HepG2 (cell line): ENCODE data around the gene VSX1. TPM values are rescaled to one million over a fixed set of nuclear protein-coding genes. Genes with fewer than 3 reads are reported as not detected.
A peak's percentile ranks its signal among the peaks of the same experiment; 100 is the strongest.

Source experiments
- ATF7-NPFF ChIP-seq: sonication (generic); formaldehyde crosslinking; IDR thresholded peaks from 2 replicates; pipeline ENCODE4 v1.8.1; 2023; ENCODE audit warnings: mild to moderate bottlenecking, low read depth, missing genetic modification reagents, moderate library complexity
- CCAR2 ChIP-seq: fragments of 200-400 bp; formaldehyde crosslinking; optimal IDR thresholded peaks from 2 replicates; pipeline ENCODE3; 2018; ENCODE audit warnings: low read depth, mild to moderate bottlenecking, low read length, moderate library complexity
- EHMT2 ChIP-seq: fragments of 200-600 bp; sonication (generic); IDR thresholded peaks from 2 replicates; pipeline ENCODE4 v1.7.0; 2017; ENCODE audit warnings: antibody characterized with exemption, low read depth, low read length, borderline replicate concordance
- JUN ChIP-seq: sonication (generic); formaldehyde crosslinking; IDR thresholded peaks from 2 replicates; pipeline ENCODE4 v1.4.0; 2020; ENCODE audit warnings: mild to moderate bottlenecking, missing genetic modification reagents
- KLF16 ChIP-seq, 2 experiments: sonication (generic) in 1 of 2; formaldehyde crosslinking in 1 of 2; IDR thresholded peaks; 2 replicates each; pipeline versions ENCODE4 v1.6.1 to v1.8.0; 2016 to 2023; ENCODE audit warnings: missing genetic modification reagents in 2 of 2, missing compliant biosample characterization in 1 of 2
- MED8 ChIP-seq: sonication (generic); formaldehyde crosslinking; IDR thresholded peaks from 2 replicates; pipeline ENCODE4 v1.8.1; 2023; ENCODE audit warnings: mild to moderate bottlenecking, missing genetic modification reagents; ENCODE audit not compliant: insufficient replicate concordance
- NPAS2 ChIP-seq: sonication (generic); formaldehyde crosslinking; IDR thresholded peaks from 2 replicates; pipeline ENCODE4 v1.8.0; 2022; ENCODE audit warnings: mild to moderate bottlenecking, missing genetic modification reagents, borderline replicate concordance
- RBM39 ChIP-seq: fragments of 200-400 bp; formaldehyde crosslinking; IDR thresholded peaks from one replicate; pipeline ENCODE4 v1.6.1; 2018; ENCODE audit warnings: antibody characterized with exemption, mild to moderate bottlenecking, low read depth, low read length; ENCODE audit not compliant: poor library complexity, severe bottlenecking
- SPEN ChIP-seq: sonication (generic); formaldehyde crosslinking; IDR thresholded peaks from 2 replicates; pipeline ENCODE4 v1.5.1; 2020; ENCODE audit warnings: low read depth, mild to moderate bottlenecking, missing genetic modification reagents
- ZFP41 ChIP-seq: sonication (generic); formaldehyde crosslinking; IDR thresholded peaks from 2 replicates; pipeline ENCODE4 v1.4.0; 2020; ENCODE audit warnings: mild to moderate bottlenecking, missing genetic modification reagents, borderline replicate concordance
- ZFP82 ChIP-seq: sonication (generic); formaldehyde crosslinking; IDR thresholded peaks from 2 replicates; pipeline ENCODE4 v1.5.1; 2020; ENCODE audit warnings: mild to moderate bottlenecking, missing genetic modification reagents, borderline replicate concordance
- ZNF143 ChIP-seq: sonication (generic); formaldehyde crosslinking; IDR thresholded peaks from 2 replicates; pipeline ENCODE4 v1.4.0; 2020; ENCODE audit warnings: missing genetic modification reagents
- ZNF235 ChIP-seq: sonication (generic); formaldehyde crosslinking; IDR thresholded peaks from 2 replicates; pipeline ENCODE4 v1.8.1; 2023; ENCODE audit warnings: mild to moderate bottlenecking, missing genetic modification reagents, borderline replicate concordance
- ZNF331 ChIP-seq: sonication (generic); formaldehyde crosslinking; IDR thresholded peaks from 2 replicates; pipeline ENCODE4 v1.4.0; 2020; ENCODE audit warnings: missing genetic modification reagents
- ZNF441 ChIP-seq: sonication (generic); formaldehyde crosslinking; IDR thresholded peaks from 2 replicates; pipeline ENCODE4 v1.7.0; 2021; ENCODE audit warnings: missing genetic modification reagents, borderline replicate concordance
- ZNF549 ChIP-seq: sonication (generic); formaldehyde crosslinking; IDR thresholded peaks from 2 replicates; pipeline ENCODE4 v1.5.0; 2020; ENCODE audit warnings: missing genetic modification reagents
- ZNF773 ChIP-seq: sonication (generic); formaldehyde crosslinking; IDR thresholded peaks from 2 replicates; pipeline ENCODE4 v1.4.0; 2020; ENCODE audit warnings: missing genetic modification reagents, borderline replicate concordance
- ZNF790 ChIP-seq: sonication (generic); formaldehyde crosslinking; IDR thresholded peaks from 2 replicates; pipeline ENCODE4 v1.8.0; 2022; ENCODE audit warnings: missing genetic modification reagents, mild to moderate bottlenecking, borderline replicate concordance
- polyA plus RNA-seq, 8 experiments: library from polyadenylated mRNA; depleted of rRNA in 3 of 8; stranded (reverse) in 7 of 8; unstranded in 1 of 8; fragments of >200 nt; fragmentation: Illumina TruSeq in 4 of 8; extraction: Trizol in 4 of 8; gene quantifications; 2 replicates each; pipeline versions ENCODE4 v1.2.1 to v1.2.3, GENCODE V29; 2011 to 2016; ENCODE audit warnings: low read depth in 4 of 8, missing spikeins in 1 of 8, mixed read lengths in 1 of 8; ENCODE audit not compliant: insufficient read depth in 1 of 8
- total RNA-seq, 5 experiments: library from RNA; depleted of rRNA; stranded (reverse); fragments of >200 nt; fragmentation: Illumina TruSeq; extraction: Trizol; gene quantifications; 2 replicates each; pipeline ENCODE4 v1.2.3, GENCODE V29; 2016; ENCODE audit warnings: low read depth in 1 of 5
- TF ChIP-seq, protein P1 (sequence below): sonication (generic); formaldehyde crosslinking; conservative IDR thresholded peaks from 2 replicates; pipeline ENCODE4 v1.8.0; 2022; ENCODE audit warnings: low read depth, missing genetic modification reagents
- TF ChIP-seq, protein P2 (sequence below): IDR thresholded peaks from 2 replicates; pipeline ENCODE4 v1.6.1; 2012; ENCODE audit warnings: low read depth, low read length, improper control_type of control experiment
- TF ChIP-seq, protein P3 (sequence below): sonication (generic); formaldehyde crosslinking; IDR thresholded peaks from 2 replicates; pipeline ENCODE4 v1.8.0; 2022; ENCODE audit warnings: mild to moderate bottlenecking, missing genetic modification reagents, borderline replicate concordance
- TF ChIP-seq, protein P4 (sequence below): sonication (generic); formaldehyde crosslinking; IDR thresholded peaks from 2 replicates; pipeline ENCODE4 v1.4.0; 2020; ENCODE audit warnings: mild to moderate bottlenecking, low read depth, missing genetic modification reagents

Gene VSX1
- total and polyA plus RNA-seq, 2 of the 13 experiments (the other 11 are each of a cell fraction or from before 2014, with no cell fraction given): 0.04 TPM; not detected in 1

DNA sequence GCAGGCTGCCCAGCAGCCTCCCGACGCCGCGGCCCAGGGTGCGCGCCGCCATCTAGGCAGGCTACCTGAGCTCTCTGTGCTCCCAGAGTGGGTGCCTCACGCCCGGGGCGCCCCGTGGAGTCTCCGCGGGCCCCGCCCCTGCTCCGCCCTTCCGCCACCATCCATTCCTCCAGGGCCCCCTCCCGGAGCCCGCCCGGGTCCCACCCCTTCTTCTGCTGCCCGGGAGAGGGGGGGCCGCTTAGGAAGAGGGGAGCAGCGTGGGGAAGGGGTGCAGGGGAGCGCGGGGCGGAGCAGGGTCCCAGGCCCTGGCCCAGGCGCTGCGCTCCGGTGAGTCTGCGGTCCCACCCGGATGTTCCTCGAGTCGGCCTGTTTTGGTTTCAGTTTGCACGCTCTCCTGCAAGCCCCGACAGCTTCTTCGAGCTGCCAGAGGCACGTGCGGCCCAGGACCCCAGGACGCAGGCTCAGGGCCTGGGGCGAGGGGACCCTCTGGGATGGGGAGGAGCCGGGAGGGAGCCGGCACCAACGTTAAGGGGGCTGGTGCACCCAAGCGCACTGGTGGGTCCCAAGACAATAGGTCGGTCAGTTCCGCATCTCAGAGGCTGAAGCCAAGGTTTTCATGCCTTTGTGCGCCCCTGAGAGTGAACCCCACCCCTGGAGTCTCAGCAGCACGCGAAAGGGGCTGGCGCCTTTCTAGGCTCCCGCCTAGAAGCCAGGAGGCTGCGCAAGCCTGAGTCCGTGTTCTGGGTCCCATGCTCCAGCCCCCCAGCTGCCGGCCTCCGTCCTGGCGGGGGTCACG, 23.7 kb downstream of the VSX1 start, which contains the start of gene ACSS1 (continued):
- TF ChIP-seq, protein P1, sequence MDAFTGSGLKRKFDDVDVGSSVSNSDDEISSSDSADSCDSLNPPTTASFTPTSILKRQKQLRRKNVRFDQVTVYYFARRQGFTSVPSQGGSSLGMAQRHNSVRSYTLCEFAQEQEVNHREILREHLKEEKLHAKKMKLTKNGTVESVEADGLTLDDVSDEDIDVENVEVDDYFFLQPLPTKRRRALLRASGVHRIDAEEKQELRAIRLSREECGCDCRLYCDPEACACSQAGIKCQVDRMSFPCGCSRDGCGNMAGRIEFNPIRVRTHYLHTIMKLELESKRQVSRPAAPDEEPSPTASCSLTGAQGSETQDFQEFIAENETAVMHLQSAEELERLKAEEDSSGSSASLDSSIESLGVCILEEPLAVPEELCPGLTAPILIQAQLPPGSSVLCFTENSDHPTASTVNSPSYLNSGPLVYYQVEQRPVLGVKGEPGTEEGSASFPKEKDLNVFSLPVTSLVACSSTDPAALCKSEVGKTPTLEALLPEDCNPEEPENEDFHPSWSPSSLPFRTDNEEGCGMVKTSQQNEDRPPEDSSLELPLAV (CRISPR knock-in tag): no peak
- TF ChIP-seq, protein P2, sequence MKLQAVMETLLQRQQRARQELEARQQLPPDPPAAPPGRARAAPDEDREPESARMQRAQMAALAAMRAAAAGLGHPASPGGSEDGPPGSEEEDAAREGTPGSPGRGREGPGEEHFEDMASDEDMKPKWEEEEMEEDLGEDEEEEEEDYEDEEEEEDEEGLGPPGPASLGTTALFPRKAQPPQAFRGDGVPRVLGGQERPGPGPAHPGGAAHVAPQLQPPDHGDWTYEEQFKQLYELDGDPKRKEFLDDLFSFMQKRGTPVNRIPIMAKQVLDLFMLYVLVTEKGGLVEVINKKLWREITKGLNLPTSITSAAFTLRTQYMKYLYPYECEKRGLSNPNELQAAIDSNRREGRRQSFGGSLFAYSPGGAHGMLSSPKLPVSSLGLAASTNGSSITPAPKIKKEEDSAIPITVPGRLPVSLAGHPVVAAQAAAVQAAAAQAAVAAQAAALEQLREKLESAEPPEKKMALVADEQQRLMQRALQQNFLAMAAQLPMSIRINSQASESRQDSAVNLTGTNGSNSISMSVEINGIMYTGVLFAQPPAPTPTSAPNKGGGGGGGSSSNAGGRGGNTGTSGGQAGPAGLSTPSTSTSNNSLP: no peak
- TF ChIP-seq ZFP41 (CRISPR knock-in tag): peak; percentile 70; the same call in 1 of the 2 replicates
- TF ChIP-seq ZNF773 (CRISPR knock-in tag): peak; percentile 82; the same call in 1 of the 2 replicates
- TF ChIP-seq, protein P3, sequence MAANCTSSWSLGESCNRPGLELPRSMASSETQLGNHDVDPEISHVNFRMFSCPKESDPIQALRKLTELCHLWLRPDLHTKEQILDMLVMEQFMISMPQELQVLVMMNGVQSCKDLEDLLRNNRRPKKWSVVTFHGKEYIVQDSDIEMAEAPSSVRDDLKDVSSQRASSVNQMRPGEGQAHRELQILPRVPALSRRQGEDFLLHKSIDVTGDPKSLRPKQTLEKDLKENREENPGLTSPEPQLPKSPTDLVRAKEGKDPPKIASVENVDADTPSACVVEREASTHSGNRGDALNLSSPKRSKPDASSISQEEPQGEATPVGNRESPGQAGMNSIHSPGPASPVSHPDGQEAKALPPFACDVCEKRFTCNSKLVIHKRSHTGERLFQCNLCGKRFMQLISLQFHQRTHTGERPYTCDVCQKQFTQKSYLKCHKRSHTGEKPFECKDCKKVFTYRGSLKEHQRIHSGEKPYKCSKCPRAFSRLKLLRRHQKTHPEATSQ (CRISPR knock-in tag): 0 out of 2 replicates have a peak, but pooled peaks have one; percentile 27
- no peak for TF ChIP-seq ZFP82 (CRISPR knock-in tag)
- TF ChIP-seq ZNF235 (CRISPR knock-in tag): peak; percentile 42; the same call in 1 of the 2 replicates
- TF ChIP-seq, protein P4, sequence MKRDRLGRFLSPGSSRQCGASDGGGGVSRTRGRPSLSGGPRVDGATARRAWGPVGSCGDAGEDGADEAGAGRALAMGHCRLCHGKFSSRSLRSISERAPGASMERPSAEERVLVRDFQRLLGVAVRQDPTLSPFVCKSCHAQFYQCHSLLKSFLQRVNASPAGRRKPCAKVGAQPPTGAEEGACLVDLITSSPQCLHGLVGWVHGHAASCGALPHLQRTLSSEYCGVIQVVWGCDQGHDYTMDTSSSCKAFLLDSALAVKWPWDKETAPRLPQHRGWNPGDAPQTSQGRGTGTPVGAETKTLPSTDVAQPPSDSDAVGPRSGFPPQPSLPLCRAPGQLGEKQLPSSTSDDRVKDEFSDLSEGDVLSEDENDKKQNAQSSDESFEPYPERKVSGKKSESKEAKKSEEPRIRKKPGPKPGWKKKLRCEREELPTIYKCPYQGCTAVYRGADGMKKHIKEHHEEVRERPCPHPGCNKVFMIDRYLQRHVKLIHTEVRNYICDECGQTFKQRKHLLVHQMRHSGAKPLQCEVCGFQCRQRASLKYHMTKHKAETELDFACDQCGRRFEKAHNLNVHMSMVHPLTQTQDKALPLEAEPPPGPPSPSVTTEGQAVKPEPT (CRISPR knock-in tag): 0 out of 2 replicates have a peak, but pooled peaks have one; percentile 71
- no peak for TF ChIP-seq ZNF143 (CRISPR knock-in tag)
- TF ChIP-seq JUN (CRISPR knock-in tag): 0 out of 2 replicates have a peak, but pooled peaks have one; percentile 52
- no peak for TF ChIP-seq CCAR2
- no peak for TF ChIP-seq SPEN (CRISPR knock-in tag)
- no peak for TF ChIP-seq ZNF441 (CRISPR knock-in tag)
- no peak for TF ChIP-seq NPAS2 (CRISPR knock-in tag)
- TF ChIP-seq ZNF790 (CRISPR knock-in tag): no peak
- no peak for TF ChIP-seq ATF7-NPFF (CRISPR knock-in tag)
- TF ChIP-seq ZNF331: 0 out of 2 replicates have a peak, but pooled peaks have one; percentile 11
- no peak for TF ChIP-seq EHMT2
- TF ChIP-seq RBM39: no peak
- TF ChIP-seq ZNF549 (CRISPR knock-in tag): no peak
- peak; percentile 33 for TF ChIP-seq MED8 (CRISPR knock-in tag)
- 0 out of 4 replicates have a peak, but pooled peaks of 1 of the 2 experiments have one; percentile 13 for TF ChIP-seq KLF16 (CRISPR knock-in tag; IDR thresholded peaks at IDR 0.05)
